GM19035 (cell line): ENCODE data around the gene VWDE.

ENCODE experiments used
- ATAC-seq: cut with Tn5 transposase; IDR thresholded peaks from one replicate; pipeline ENCODE4 v1.9.1; 2021; ENCODE audit not compliant: unreplicated experiment

The VWDE gene

DNA sequence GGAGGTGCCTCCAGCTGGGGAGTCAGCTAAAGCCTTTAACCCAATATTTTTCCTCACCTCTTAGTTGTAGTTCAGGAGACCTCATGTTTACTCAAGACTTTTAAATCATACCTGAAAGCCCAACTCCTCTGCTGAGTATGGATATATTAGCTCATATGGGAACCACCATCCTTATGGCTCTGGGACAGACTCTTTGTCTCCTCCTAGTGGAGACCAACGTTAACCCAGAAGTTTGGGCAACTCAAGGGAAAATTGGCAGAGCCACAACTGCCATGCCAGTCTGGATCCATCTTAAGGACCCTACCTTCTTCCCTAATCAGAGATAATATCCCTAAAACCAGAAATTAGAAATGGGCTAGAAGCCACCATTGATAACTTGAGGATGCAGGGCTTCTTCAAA is 111.8 kb downstream of the VWDE start:
- ATAC-seq: no peak

DNA sequence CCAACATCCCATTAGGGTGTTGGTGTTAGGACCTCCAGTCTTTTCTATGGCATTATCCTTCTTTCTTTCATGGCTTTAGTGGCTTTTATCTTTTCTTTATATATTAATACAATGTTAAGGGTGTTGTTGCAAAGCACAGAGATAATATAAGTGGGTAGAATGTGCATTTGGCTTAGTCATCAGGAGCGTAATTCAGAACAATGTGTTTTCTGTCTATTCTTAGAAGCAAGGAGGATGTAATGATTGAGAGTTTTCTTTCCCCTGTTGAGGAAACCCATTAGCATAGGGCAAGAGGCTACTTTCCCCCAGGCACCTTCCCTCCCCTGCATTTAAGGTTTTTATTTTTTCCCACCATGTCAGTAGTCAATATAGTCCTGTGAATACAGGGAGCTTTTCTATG is 112.9 kb downstream of the VWDE start:
- ATAC-seq: no peak

DNA sequence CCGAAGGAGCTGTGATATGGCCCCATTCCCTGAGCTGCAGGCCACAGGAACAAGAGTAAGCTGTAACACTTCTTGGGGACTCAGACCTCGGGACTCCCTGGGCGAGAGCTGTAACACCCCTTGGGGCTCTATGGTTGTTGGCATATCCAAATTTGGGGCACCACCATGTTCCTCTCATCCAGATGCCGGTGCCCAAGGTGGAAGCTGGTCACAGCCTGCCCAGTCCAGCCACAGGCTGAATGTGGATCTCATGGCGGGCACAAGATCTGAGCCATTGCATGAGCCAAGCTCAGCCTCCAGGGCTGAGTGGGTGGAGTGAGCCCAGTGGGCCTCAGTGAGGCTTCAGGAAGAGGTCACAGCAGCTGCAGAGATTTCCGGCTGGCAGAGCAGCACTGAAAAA is 113.7 kb downstream of the VWDE start:
- ATAC-seq: no peak

DNA sequence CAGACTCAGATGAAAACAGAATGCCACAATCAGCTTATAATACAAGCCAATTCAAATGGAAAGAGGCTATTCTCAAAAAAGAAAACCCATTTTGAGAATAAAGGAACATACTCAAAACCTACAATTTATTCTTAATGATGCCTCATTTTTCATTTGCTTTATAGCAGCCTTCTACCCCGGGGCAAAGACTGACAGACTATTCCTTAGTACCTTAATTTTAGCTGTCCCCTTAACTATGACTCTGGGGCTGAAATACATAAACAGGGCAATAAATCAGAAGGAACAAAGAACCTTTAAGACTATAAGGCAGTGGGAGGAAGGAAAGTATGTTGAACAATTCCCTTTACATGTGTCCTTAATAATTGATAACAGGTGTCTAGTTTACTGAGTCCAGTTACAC is 115.8 kb downstream of the VWDE start:
- no peak for ATAC-seq

DNA sequence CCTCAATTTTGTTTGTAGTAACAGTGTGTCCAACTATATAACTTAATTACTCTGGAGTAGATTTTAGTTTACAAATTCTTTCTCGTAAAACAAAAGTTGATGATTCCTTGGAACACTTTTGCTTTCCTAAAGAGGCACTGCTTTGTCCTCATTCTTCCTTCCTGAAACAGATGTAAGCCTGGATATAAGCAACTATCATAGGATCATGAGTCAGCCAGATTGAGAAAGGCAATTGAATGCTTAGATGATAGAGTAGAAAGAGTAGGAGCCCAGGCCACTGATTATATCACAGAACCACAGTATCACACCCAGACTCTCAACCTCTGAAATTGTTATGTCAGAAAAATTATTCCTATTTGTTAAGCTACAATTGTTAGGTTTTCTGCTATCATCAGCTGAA is 122.6 kb downstream of the VWDE start:
- ATAC-seq: no peak
